ENCODE data around the gene PIK3CD. TPM values are rescaled to one million over a fixed set of nuclear protein-coding genes. Genes with fewer than 3 reads are reported as not detected.
"Not testable (repeated sequence)": the region's sequence is repeated elsewhere in the genome, so short reads cannot be mapped to it uniquely, and the experiment has no call there.

PIK3CD gene
- total and polyA plus RNA-seq, 4 donors: 1.8 to 11.3 (median 3.4) TPM

- H3K4me3 ChIP-seq (ENCODE audit: low read depth in 1 of 3, low read length in 3 of 3): no peak overlapping the region
- TF ChIP-seq, protein P1, sequence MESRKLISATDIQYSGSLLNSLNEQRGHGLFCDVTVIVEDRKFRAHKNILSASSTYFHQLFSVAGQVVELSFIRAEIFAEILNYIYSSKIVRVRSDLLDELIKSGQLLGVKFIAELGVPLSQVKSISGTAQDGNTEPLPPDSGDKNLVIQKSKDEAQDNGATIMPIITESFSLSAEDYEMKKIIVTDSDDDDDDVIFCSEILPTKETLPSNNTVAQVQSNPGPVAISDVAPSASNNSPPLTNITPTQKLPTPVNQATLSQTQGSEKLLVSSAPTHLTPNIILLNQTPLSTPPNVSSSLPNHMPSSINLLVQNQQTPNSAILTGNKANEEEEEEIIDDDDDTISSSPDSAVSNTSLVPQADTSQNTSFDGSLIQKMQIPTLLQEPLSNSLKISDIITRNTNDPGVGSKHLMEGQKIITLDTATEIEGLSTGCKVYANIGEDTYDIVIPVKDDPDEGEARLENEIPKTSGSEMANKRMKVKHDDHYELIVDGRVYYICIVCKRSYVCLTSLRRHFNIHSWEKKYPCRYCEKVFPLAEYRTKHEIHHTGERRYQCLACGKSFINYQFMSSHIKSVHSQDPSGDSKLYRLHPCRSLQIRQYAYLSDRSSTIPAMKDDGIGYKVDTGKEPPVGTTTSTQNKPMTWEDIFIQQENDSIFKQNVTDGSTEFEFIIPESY (IDR thresholded peaks at IDR 0.05): no peak
- TF ChIP-seq FOXA2 (IDR thresholded peaks at IDR 0.05): no peak
- TF ChIP-seq HNF4G (IDR thresholded peaks at IDR 0.05): no peak
- no peak for TF ChIP-seq FOXA1 (IDR thresholded peaks at IDR 0.05)
- TF ChIP-seq, protein P2, sequence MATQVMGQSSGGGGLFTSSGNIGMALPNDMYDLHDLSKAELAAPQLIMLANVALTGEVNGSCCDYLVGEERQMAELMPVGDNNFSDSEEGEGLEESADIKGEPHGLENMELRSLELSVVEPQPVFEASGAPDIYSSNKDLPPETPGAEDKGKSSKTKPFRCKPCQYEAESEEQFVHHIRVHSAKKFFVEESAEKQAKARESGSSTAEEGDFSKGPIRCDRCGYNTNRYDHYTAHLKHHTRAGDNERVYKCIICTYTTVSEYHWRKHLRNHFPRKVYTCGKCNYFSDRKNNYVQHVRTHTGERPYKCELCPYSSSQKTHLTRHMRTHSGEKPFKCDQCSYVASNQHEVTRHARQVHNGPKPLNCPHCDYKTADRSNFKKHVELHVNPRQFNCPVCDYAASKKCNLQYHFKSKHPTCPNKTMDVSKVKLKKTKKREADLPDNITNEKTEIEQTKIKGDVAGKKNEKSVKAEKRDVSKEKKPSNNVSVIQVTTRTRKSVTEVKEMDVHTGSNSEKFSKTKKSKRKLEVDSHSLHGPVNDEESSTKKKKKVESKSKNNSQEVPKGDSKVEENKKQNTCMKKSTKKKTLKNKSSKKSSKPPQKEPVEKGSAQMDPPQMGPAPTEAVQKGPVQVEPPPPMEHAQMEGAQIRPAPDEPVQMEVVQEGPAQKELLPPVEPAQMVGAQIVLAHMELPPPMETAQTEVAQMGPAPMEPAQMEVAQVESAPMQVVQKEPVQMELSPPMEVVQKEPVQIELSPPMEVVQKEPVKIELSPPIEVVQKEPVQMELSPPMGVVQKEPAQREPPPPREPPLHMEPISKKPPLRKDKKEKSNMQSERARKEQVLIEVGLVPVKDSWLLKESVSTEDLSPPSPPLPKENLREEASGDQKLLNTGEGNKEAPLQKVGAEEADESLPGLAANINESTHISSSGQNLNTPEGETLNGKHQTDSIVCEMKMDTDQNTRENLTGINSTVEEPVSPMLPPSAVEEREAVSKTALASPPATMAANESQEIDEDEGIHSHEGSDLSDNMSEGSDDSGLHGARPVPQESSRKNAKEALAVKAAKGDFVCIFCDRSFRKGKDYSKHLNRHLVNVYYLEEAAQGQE (IDR thresholded peaks at IDR 0.05): no peak
- H3K9ac ChIP-seq (ENCODE audit: low read depth in 1 of 2, low read length in 2 of 2): no peak overlapping the region
- H3K36me3 ChIP-seq (ENCODE audit: control insufficient read depth in 4 of 4, insufficient read depth in 3 of 4, low read depth in 1 of 4, low read length in 3 of 4): no peaks in the 10 kb centered on the region
- no peak for DNase-seq (ENCODE audit: low spot score)
- H3K4me1 ChIP-seq (ENCODE audit: control insufficient read depth in 4 of 4, insufficient read depth in 4 of 4, low read length in 3 of 4): peaks cover 0 to 2% (median 0%) of the 10 kb centered on the region in 4 donors
- H3K9me3 ChIP-seq (ENCODE audit: control insufficient read depth in 4 of 4, low read length in 3 of 4): no peaks in the 10 kb centered on the region
- 90% methylated on average over 5 of the region's 5 CpGs for WGBS
- H3K27ac ChIP-seq (ENCODE audit: low read depth in 1 of 2, low read length in 2 of 2): no peak overlapping the region
- H3K27me3 ChIP-seq (ENCODE audit: control insufficient read depth in 4 of 4, insufficient read depth in 4 of 4, low read length in 3 of 4): no peaks in the 10 kb centered on the region
These were observed 20.9 kb downstream of the PIK3CD start for GRCh38 chr1:9672444-9672843.

DNA sequence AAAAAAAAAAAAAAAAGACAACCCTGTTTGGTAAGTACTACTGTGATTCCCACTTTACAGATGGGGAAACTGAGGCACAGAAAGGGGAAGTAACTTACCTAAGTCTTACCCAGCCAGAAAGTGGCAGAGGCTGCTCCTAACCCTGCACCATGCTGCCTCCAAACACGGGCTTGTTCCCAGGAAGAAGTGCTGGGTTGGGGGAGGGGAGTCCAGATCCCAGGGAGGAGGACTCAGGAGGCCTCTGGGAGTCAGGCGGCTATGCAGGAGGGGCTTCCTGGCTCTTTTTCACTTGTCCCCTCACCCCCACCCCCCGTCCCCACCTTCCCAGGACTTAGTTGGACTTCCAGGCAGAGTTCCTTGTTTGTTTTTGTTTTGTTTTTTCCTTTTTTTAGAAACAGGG lies 23.9 kb downstream of the PIK3CD start:
- Histone ChIP-seq H3K27ac (ENCODE audit: low read depth in 1 of 2, low read length in 2 of 2) (no peak overlapping the region), H3K9me3 (ENCODE audit: control insufficient read depth in 4 of 4, low read length in 3 of 4) (no peaks in the 10 kb centered on the region), H3K27me3 (ENCODE audit: control insufficient read depth in 4 of 4, insufficient read depth in 4 of 4, low read length in 3 of 4) (no peaks in the 10 kb centered on the region), H3K9ac (ENCODE audit: low read depth in 1 of 2, low read length in 2 of 2) (no peak overlapping the region), H3K4me3 (ENCODE audit: low read depth in 1 of 3, low read length in 3 of 3) (no peak overlapping the region), H3K4me1 (ENCODE audit: control insufficient read depth in 4 of 4, insufficient read depth in 4 of 4, low read length in 3 of 4) (peaks cover 0 to 2% (median 0%) of the 10 kb centered on the region in 4 donors), H3K36me3 (ENCODE audit: control insufficient read depth in 4 of 4, insufficient read depth in 3 of 4, low read depth in 1 of 4, low read length in 3 of 4) (no peaks in the 10 kb centered on the region)
- no peak for TF ChIP-seq TAF1 (conservative IDR thresholded peaks at IDR 0.05)
- TF ChIP-seq FOXA1 (IDR thresholded peaks at IDR 0.05): no peak
- no peak for TF ChIP-seq RXRA (IDR thresholded peaks at IDR 0.05)
- no peak for TF ChIP-seq CTCF (IDR thresholded peaks at IDR 0.05; ENCODE audit: low read depth, low read length, missing input control)
- TF ChIP-seq HNF4A (conservative IDR thresholded peaks at IDR 0.05): no peak
- no peak for TF ChIP-seq JUND (IDR thresholded peaks at IDR 0.05)
- no peak for TF ChIP-seq ATF3 (IDR thresholded peaks at IDR 0.05)
- no peak for TF ChIP-seq HNF4G (IDR thresholded peaks at IDR 0.05)
- TF ChIP-seq FOXA2 (IDR thresholded peaks at IDR 0.05): no peak
- TF ChIP-seq, protein P1 (IDR thresholded peaks at IDR 0.05): no peak
- no peak for TF ChIP-seq EGR1 (IDR thresholded peaks at IDR 0.05; ENCODE audit: low read depth in 2 of 2)
- TF ChIP-seq SP1 (IDR thresholded peaks at IDR 0.05): no peak
- no peak for DNase-seq (ENCODE audit: low spot score)
- WGBS: 70% methylated on average over 3 of the region's 3 CpGs

DNA sequence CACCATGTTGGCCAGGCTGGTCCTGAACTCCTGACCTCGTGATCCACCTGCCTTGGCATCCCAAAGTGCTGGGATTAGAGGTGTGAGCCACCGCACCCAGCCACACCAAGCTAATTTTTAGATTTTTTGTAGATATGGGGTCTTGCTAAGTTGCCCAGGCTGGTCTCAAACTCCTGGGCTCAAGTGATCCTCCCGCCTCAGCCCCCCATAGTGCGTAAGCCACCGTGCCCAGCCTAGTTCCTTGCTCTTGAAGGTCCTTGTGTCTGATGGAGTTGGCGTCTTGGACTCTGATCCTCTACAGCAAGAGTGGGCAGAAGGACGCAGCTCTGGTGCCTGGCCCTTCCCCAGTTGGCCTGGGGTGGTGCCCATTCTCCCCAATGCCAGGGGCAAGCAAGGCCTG lies 24.6 kb downstream of the PIK3CD start:
- not testable (repeated sequence) for H3K36me3 ChIP-seq (ENCODE audit: control insufficient read depth in 4 of 4, insufficient read depth in 3 of 4, low read depth in 1 of 4, low read length in 3 of 4); DNase-seq (ENCODE audit: low spot score); H3K9ac ChIP-seq (ENCODE audit: low read depth in 1 of 2, low read length in 2 of 2); H3K4me3 ChIP-seq (ENCODE audit: low read depth in 1 of 3, low read length in 3 of 3); H3K27me3 ChIP-seq (ENCODE audit: control insufficient read depth in 4 of 4, insufficient read depth in 4 of 4, low read length in 3 of 4); H3K9me3 ChIP-seq (ENCODE audit: control insufficient read depth in 4 of 4, low read length in 3 of 4); H3K27ac ChIP-seq (ENCODE audit: low read depth in 1 of 2, low read length in 2 of 2); H3K4me1 ChIP-seq (ENCODE audit: control insufficient read depth in 4 of 4, insufficient read depth in 4 of 4, low read length in 3 of 4)
- WGBS: 96% methylated on average over 7 of the region's 7 CpGs

Measured in liver (tissue), 9 donors.